Common myeloid progenitor, CD34-positive (primary cell): Measurements from ENCODE around the gene USP11.

ENCODE experiments used
- CTCF ChIA-PET: fragments of 350-600 bp; sonication (Branson Sonifier 250); formaldehyde crosslinking; loops from one replicate; lab custom pipeline; 2021; ENCODE audit warnings: antibody characterized with exemption; lab: Charles Lee
- POLR2A ChIA-PET: fragments of 350-600 bp; sonication (Branson Sonifier 250); formaldehyde crosslinking; loops from one replicate; lab custom pipeline; 2021; ENCODE audit warnings: antibody characterized with exemption; lab: Charles Lee
- DNase-seq, 3 donors: peaks; one replicate each; pipeline versions ENCODE4 v3.0.0 to v3.0.0-alpha.2; 2013
- H3K27ac ChIP-seq, 2 experiments: 1 replicate in 1 of 2; 2 replicates in 1 of 2; pipeline ENCODE4 v1.7.0; 2013; ENCODE audit warnings: inconsistent platforms in 2 of 2, low read length in 2 of 2, mild to moderate bottlenecking in 2 of 2, low read depth in 1 of 2, moderate library complexity in 1 of 2; ENCODE audit not compliant: severe bottlenecking in 2 of 2, insufficient read depth in 1 of 2, poor library complexity in 1 of 2
- H3K27me3 ChIP-seq, 5 experiments: replicated peaks in 2 of 5; 1 replicate in 3 of 5; 2 replicates in 2 of 5; pipeline versions ENCODE4 v1.6.1 to v1.7.0; 2013; ENCODE audit warnings: low read length in 4 of 5, mild to moderate bottlenecking in 2 of 5, moderate library complexity in 2 of 5, inconsistent platforms in 1 of 5; ENCODE audit not compliant: insufficient read depth in 5 of 5, control insufficient read depth in 4 of 5
- H3K36me3 ChIP-seq, 4 experiments: 1 replicate in 2 of 4; 2 replicates in 2 of 4; pipeline versions ENCODE4 v1.6.1 to v1.7.0; 2013; ENCODE audit warnings: low read length in 3 of 4, control low read depth in 1 of 4, mild to moderate bottlenecking in 1 of 4; ENCODE audit not compliant: control insufficient read depth in 4 of 4, insufficient read depth in 4 of 4
- H3K4me1 ChIP-seq, 4 experiments: 1 replicate in 3 of 4; 2 replicates in 1 of 4; pipeline versions ENCODE4 v1.6.1 to v1.7.1; 2013; ENCODE audit warnings: low read length in 3 of 4, mild to moderate bottlenecking in 3 of 4, control low read depth in 1 of 4, inconsistent platforms in 1 of 4, moderate library complexity in 1 of 4; ENCODE audit not compliant: control insufficient read depth in 4 of 4, insufficient read depth in 4 of 4; ENCODE audit errors: control extremely low read depth in 1 of 4
- H3K4me3 ChIP-seq, 7 experiments: 1 replicate in 4 of 7; 2 replicates in 3 of 7; pipeline versions ENCODE4 v1.5.1 to v1.7.0; 2013; ENCODE audit warnings: mild to moderate bottlenecking in 7 of 7, low read length in 6 of 7, moderate library complexity in 6 of 7, inconsistent platforms in 2 of 7, low read depth in 2 of 7, control low read depth in 1 of 7; ENCODE audit not compliant: insufficient read depth in 4 of 7, control insufficient read depth in 1 of 7; ENCODE audit errors: extremely low read depth in 1 of 7
- H3K9me3 ChIP-seq, 5 experiments: 1 replicate in 4 of 5; 2 replicates in 1 of 5; pipeline versions ENCODE4 v1.6.1 to v1.7.1; 2013; ENCODE audit warnings: low read length in 4 of 5, mild to moderate bottlenecking in 2 of 5, inconsistent platforms in 1 of 5, low read depth in 1 of 5, moderate library complexity in 1 of 5; ENCODE audit not compliant: control insufficient read depth in 4 of 5, insufficient read depth in 2 of 5; ENCODE audit errors: control extremely low read depth in 1 of 5
- WGBS: methylation state at CpG from one replicate; pipeline ENCODE4 v1.1.5; 2013; ENCODE audit not compliant: insufficient coverage; 5-methylcytosine and 5-hydroxymethylcytosine counted together

USP11 gene

GRCh38 chrX:47234583-47234982 lies 1.8 kb downstream of the USP11 start:
- H3K9me3 ChIP-seq: peaks cover 0 to 3% (median 0%) of the 10 kb centered on the region in 5 experiments
- DNase-seq: no peak

GRCh38 chrX:47235691-47236103 lies 2.9 kb downstream of the USP11 start:
- WGBS: 90% methylated on average over 2 of the region's 4 CpGs

More at GRCh38 chrX:47234583-47234982, 1.8 kb downstream of the USP11 start:
- POLR2A ChIA-PET: no interaction called here
- no CpG with 5 or more reads among the region's 3 CpGs for WGBS
- peaks cover 0 to 48% (median 0%) of the 10 kb centered on the region in 5 experiments for H3K27me3 ChIP-seq
- H3K4me1 ChIP-seq: peaks cover 3 to 13% (median 4%) of the 10 kb centered on the region in 4 experiments
- H3K36me3 ChIP-seq: peaks cover 3 to 7% (median 5%) of the 10 kb centered on the region in 4 experiments
- peak overlapping the region in 5 of 7 experiments; percentile 54 to 89 (median 82) for H3K4me3 ChIP-seq
- H3K27ac ChIP-seq: peak overlapping the region in 1 of 2 experiments; percentile 93
- CTCF ChIA-PET: no interaction called here

GRCh38 chrX:47239199-47239598 lies 6.4 kb downstream of the USP11 start:
- CTCF ChIA-PET: no interaction called here
- H3K4me1 ChIP-seq: peaks cover 0 to 6% (median 2%) of the 10 kb centered on the region in 4 experiments

More at GRCh38 chrX:47235691-47236103, 2.9 kb downstream of the USP11 start:
- ChIA-PET CTCF (no interaction called here), POLR2A (no interaction called here)
- Histone ChIP-seq H3K36me3 (peaks cover 6 to 17% (median 11%) of the 10 kb centered on the region in 4 experiments), H3K4me1 (peaks cover 3 to 13% (median 4%) of the 10 kb centered on the region in 4 experiments), H3K9me3 (peaks cover 0 to 3% (median 0%) of the 10 kb centered on the region in 5 experiments), H3K27me3 (peaks cover 0 to 60% (median 0%) of the 10 kb centered on the region in 5 experiments), H3K4me3 (no peak overlapping the region), H3K27ac (no peak overlapping the region)
- DNase-seq: no peak

GRCh38 chrX:47239898-47240545 lies 7.2 kb downstream of the USP11 start:
- 97% methylated on average over 11 of the region's 12 CpGs for WGBS
- H3K27me3 ChIP-seq: peaks cover 0 to 65% (median 0%) of the 10 kb centered on the region in 5 experiments
- CTCF ChIA-PET: no interaction called here
- no peaks in the 10 kb centered on the region for H3K4me1 ChIP-seq
- DNase-seq: no peak
- peaks cover 7 to 52% (median 28%) of the 10 kb centered on the region in 4 experiments for H3K36me3 ChIP-seq
- POLR2A ChIA-PET: no interaction called here
- H3K9me3 ChIP-seq: peaks cover 0 to 3% (median 0%) of the 10 kb centered on the region in 5 experiments
- H3K27ac ChIP-seq: no peak overlapping the region
- H3K4me3 ChIP-seq: no peak overlapping the region

More at GRCh38 chrX:47239199-47239598, 6.4 kb downstream of the USP11 start:
- Histone ChIP-seq H3K4me3 (no peak overlapping the region), H3K27ac (no peak overlapping the region), H3K36me3 (peaks cover 6 to 44% (median 24%) of the 10 kb centered on the region in 4 experiments), H3K9me3 (peaks cover 0 to 3% (median 0%) of the 10 kb centered on the region in 5 experiments), H3K27me3 (peaks cover 0 to 57% (median 0%) of the 10 kb centered on the region in 5 experiments)
- POLR2A ChIA-PET: no interaction called here
- 84% methylated on average over 6 of the region's 8 CpGs for WGBS
- DNase-seq: no peak

- ChIA-PET CTCF (no interaction called here), POLR2A (no interaction called here)
- peaks cover 0 to 3% (median 0%) of the 10 kb centered on the region in 5 experiments for H3K9me3 ChIP-seq
- peaks cover 0 to 71% (median 0%) of the 10 kb centered on the region in 5 experiments for H3K27me3 ChIP-seq
- H3K4me3 ChIP-seq: no peak overlapping the region
- H3K4me1 ChIP-seq: no peaks in the 10 kb centered on the region
- peaks cover 7 to 56% (median 28%) of the 10 kb centered on the region in 4 experiments for H3K36me3 ChIP-seq
- H3K27ac ChIP-seq: no peak overlapping the region
- DNase-seq: no peak
- 94% methylated on average over 7 of the region's 7 CpGs for WGBS
Measured at GRCh38 chrX:47240619-47241018, 7.8 kb downstream of the USP11 start.

- H3K4me3 ChIP-seq: no peak overlapping the region
- H3K27ac ChIP-seq: no peak overlapping the region
- H3K9me3 ChIP-seq: peaks cover 0 to 3% (median 0%) of the 10 kb centered on the region in 5 experiments
- H3K27me3 ChIP-seq: peaks cover 0 to 70% (median 0%) of the 10 kb centered on the region in 5 experiments
- no peaks in the 10 kb centered on the region for H3K4me1 ChIP-seq
- no peak for DNase-seq
- peaks cover 7 to 63% (median 28%) of the 10 kb centered on the region in 4 experiments for H3K36me3 ChIP-seq
- CTCF ChIA-PET: interaction anchor here (1.3 kb wide), 2 partner anchors 16 to 17 kb away, joined by 3 to 4 read pairs; no protein-coding TSS in a partner anchor
- POLR2A ChIA-PET: no interaction called here
- 94% methylated on average over 15 of the region's 18 CpGs for WGBS
Measured at GRCh38 chrX:47241201-47242011, 8.6 kb downstream of the USP11 start.
